AG10803 (cell line): Measurements from ENCODE around the gene ZNF71.
A peak's percentile ranks its signal among the peaks of the same experiment; 100 is the strongest.

Experiments used
- DNase-seq: peaks from one replicate; pipeline ENCODE4 v3.0.0; 2010; ENCODE audit warnings: low read depth
- H3K4me3 ChIP-seq: 2 replicates; pipeline ENCODE4 v1.5.1; 2011; ENCODE audit warnings: mild to moderate bottlenecking, low read length, control low read depth
- CTCF ChIP-seq: conservative IDR thresholded peaks from 2 replicates; pipeline ENCODE4 v1.5.1; 2011; ENCODE audit warnings: mild to moderate bottlenecking, low read length, control low read depth, inconsistent platforms

The ZNF71 gene

GRCh38 chr19:56594783-56595547 is at the start of gene ZNF71:
Gene ZNF71 (plus strand): TSS chr19:56595302. CDS start chr19:56601559, 6,257 bp downstream.
- peak; percentile 83 for DNase-seq
- H3K4me3 ChIP-seq: peak within 1 kb of the TSS; percentile 96
- TF ChIP-seq CTCF: no peak

- H3K4me3 ChIP-seq: no peak overlapping the region
- DNase-seq: no peak
- TF ChIP-seq CTCF: no peak
These were observed 47.6 kb upstream of the ZNF71 start for GRCh38 chr19:56547535-56547934.

- no peak overlapping the region for H3K4me3 ChIP-seq
- TF ChIP-seq CTCF: no peak
- no peak for DNase-seq
These were observed 40.7 kb upstream of the ZNF71 start for GRCh38 chr19:56554272-56554869.

- H3K4me3 ChIP-seq: no peak overlapping the region
- no peak for TF ChIP-seq CTCF
- DNase-seq: no peak
These were observed 32.3 kb upstream of the ZNF71 start for GRCh38 chr19:56562766-56563165.

GRCh38 chr19:56566904-56567273 is 28.2 kb upstream of the ZNF71 start:
- DNase-seq: no peak
- peak overlapping the region; percentile 94 for H3K4me3 ChIP-seq
- no peak for TF ChIP-seq CTCF

GRCh38 chr19:56567274-56568120 is 27.6 kb upstream of the ZNF71 start, which contains the start of gene ZNF470:
Gene ZNF470 (plus strand): TSS chr19:56567468. CDS start chr19:56570312, 2,844 bp downstream.
- DNase-seq: peak; percentile 88
- TF ChIP-seq CTCF: no peak
- H3K4me3 ChIP-seq: peak within 1 kb of the TSS; percentile 94
